PC-3 (cell line): ENCODE measurements around the gene LRRC42.

Experiments used
- EZH2 ChIP-seq: fragments of 300-600 bp; sonication (generic); IDR thresholded peaks from one replicate; pipeline ENCODE4 v1.6.1; 2017; ENCODE audit warnings: antibody characterized with exemption, mild to moderate bottlenecking, low read length; ENCODE audit not compliant: unreplicated experiment
- EZH2phosphoT487 ChIP-seq: fragments of 300-600 bp; sonication (generic); IDR thresholded peaks from 2 replicates; pipeline ENCODE4 v1.6.1; 2018; ENCODE audit warnings: mild to moderate bottlenecking, antibody characterized with exemption, low read length, borderline replicate concordance
- TF ChIP-seq, protein P1 (sequence below): fragments of 300-600 bp; sonication (generic); conservative IDR thresholded peaks from 2 replicates; pipeline ENCODE4 v1.5.1; 2017; ENCODE audit warnings: antibody characterized with exemption, low read depth, mild to moderate bottlenecking, low read length

DNA sequence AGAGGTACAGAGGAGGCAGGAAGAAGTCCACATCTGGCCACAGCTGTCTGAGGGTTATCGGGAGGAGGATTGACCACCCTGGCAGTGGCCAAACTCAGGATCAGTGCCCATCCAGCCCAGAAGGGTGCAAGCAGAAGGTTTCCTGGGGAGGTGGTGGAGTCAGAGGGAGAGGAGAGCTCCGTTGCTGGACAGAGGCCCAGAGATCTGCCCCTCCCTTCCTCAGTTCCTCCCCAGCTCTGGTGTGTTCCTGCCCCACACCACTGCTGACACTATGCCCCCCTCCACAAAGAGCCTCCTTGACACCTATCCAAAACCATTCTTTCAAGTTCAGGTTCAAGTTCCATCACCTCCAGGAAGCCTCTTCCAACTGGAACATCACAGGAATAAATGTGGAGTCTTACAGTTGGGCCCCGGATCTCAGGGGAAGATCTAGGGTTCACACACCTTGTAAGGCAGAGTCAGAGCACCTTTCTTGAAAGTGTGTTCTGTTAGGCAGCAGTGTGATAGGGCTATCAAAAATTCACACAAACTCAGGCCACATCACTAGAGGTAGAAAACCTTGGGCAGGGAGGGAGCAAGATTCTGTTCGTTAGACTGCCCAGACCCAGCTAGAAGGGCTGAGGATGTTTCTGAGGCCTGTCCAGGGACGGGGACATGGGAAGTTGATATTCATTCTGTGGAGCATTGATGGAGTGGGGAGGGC, 64.4 kb downstream of the LRRC42 start:
- TF ChIP-seq, protein P1, sequence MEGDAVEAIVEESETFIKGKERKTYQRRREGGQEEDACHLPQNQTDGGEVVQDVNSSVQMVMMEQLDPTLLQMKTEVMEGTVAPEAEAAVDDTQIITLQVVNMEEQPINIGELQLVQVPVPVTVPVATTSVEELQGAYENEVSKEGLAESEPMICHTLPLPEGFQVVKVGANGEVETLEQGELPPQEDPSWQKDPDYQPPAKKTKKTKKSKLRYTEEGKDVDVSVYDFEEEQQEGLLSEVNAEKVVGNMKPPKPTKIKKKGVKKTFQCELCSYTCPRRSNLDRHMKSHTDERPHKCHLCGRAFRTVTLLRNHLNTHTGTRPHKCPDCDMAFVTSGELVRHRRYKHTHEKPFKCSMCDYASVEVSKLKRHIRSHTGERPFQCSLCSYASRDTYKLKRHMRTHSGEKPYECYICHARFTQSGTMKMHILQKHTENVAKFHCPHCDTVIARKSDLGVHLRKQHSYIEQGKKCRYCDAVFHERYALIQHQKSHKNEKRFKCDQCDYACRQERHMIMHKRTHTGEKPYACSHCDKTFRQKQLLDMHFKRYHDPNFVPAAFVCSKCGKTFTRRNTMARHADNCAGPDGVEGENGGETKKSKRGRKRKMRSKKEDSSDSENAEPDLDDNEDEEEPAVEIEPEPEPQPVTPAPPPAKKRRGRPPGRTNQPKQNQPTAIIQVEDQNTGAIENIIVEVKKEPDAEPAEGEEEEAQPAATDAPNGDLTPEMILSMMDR = no peak
- TF ChIP-seq EZH2phosphoT487 (no peak), EZH2 (no peak)
